PC-3 (cell line): Measurements from ENCODE around the gene NXPE4. TPM values are rescaled to one million over a fixed set of nuclear protein-coding genes. Genes with fewer than 3 reads are reported as not detected.

Experiments
- ATAC-seq: fragments of 200-7000 bp; cut with Tn5 transposase; 2 replicates; pipeline ENCODE4 v1.9.1; 2020; ENCODE audit warnings: mild to moderate bottlenecking, moderate library complexity
- BruUV-seq: library from RNA; stranded (reverse); fragments of 400-500 nt; replicated peaks from 2 replicates; lab custom pipeline; 2021; lab: Mats Ljungman, UMichigan
- CTCF ChIA-PET: fragments of 300-600 bp; sonication (Branson Sonifier 250); formaldehyde crosslinking; loops from one replicate; lab custom pipeline; 2022; ENCODE audit warnings: antibody characterized with exemption; lab: Charles Lee
- POLR2A ChIA-PET: fragments of 300-600 bp; sonication (Branson Sonifier 250); formaldehyde crosslinking; loops from one replicate; lab custom pipeline; 2022; ENCODE audit warnings: antibody characterized with exemption; ENCODE audit not compliant: unreplicated experiment; lab: Charles Lee
- DNase-seq: peaks from one replicate; pipeline ENCODE4 v3.0.0-alpha.2; 2015
- H2AFZ ChIP-seq: fragments of 300-600 bp; sonication (generic); 2 replicates; pipeline ENCODE4 v1.6.0; 2016; ENCODE audit warnings: antibody characterized with exemption, low read length
- H3F3A ChIP-seq: fragments of 300-600 bp; sonication (generic); one replicate; pipeline ENCODE4 v1.6.0; 2017; ENCODE audit warnings: antibody characterized with exemption, low read length, control low read depth, mild to moderate bottlenecking; ENCODE audit not compliant: unreplicated experiment
- H3K27ac ChIP-seq: fragments of 300-600 bp; sonication (generic); 2 replicates; pipeline ENCODE4 v1.5.1; 2016; ENCODE audit warnings: mild to moderate bottlenecking, low read length
- H3K27me3 ChIP-seq: fragments of 300-600 bp; sonication (generic); 2 replicates; pipeline ENCODE4 v1.6.1; 2016; ENCODE audit warnings: low read length, mixed read lengths
- H3K36me3 ChIP-seq: fragments of 300-600 bp; sonication (generic); 2 replicates; pipeline ENCODE4 v1.6.1; 2016; ENCODE audit warnings: low read depth, mixed run types, low read length, mixed read lengths
- H3K4me1 ChIP-seq: fragments of 300-600 bp; sonication (generic); 2 replicates; pipeline ENCODE4 v1.5.1; 2016; ENCODE audit warnings: low read length; ENCODE audit not compliant: insufficient read depth
- H3K4me2 ChIP-seq: fragments of 300-600 bp; sonication (generic); 2 replicates; pipeline ENCODE4 v1.6.0; 2016; ENCODE audit warnings: low read length
- H3K4me3 ChIP-seq: fragments of 300-600 bp; sonication (generic); 2 replicates; pipeline ENCODE4 v1.5.1; 2016; ENCODE audit warnings: mild to moderate bottlenecking, low read length, mixed read lengths
- H3K79me2 ChIP-seq: fragments of 300-600 bp; sonication (generic); 2 replicates; pipeline ENCODE4 v1.6.1; 2017; ENCODE audit warnings: low read length, mixed read lengths
- H3K9ac ChIP-seq: fragments of 300-600 bp; sonication (generic); 2 replicates; pipeline ENCODE4 v1.6.0; 2016; ENCODE audit warnings: mild to moderate bottlenecking, low read length
- H3K9me2 ChIP-seq: fragments of 300-600 bp; sonication (generic); replicated peaks from 2 replicates; pipeline ENCODE4 v1.6.1; 2016; ENCODE audit warnings: mixed run types, low read length, mixed read lengths
- H3K9me3 ChIP-seq: fragments of 300-600 bp; sonication (generic); 2 replicates; pipeline ENCODE4 v1.6.1; 2016; ENCODE audit warnings: low read length, mixed read lengths
- H4K20me1 ChIP-seq: fragments of 300-600 bp; sonication (generic); 2 replicates; pipeline ENCODE4 v1.6.1; 2016; ENCODE audit warnings: low read length, mixed read lengths
- EZH2 ChIP-seq: fragments of 300-600 bp; sonication (generic); IDR thresholded peaks from one replicate; pipeline ENCODE4 v1.6.1; 2017; ENCODE audit warnings: antibody characterized with exemption, mild to moderate bottlenecking, low read length; ENCODE audit not compliant: unreplicated experiment
- EZH2phosphoT487 ChIP-seq: fragments of 300-600 bp; sonication (generic); IDR thresholded peaks from 2 replicates; pipeline ENCODE4 v1.6.1; 2018; ENCODE audit warnings: mild to moderate bottlenecking, antibody characterized with exemption, low read length, borderline replicate concordance
- intact Hi-C: fragments of 100-400 bp; cut with micrococcal nuclease; formaldehyde crosslinking; loops from 2 replicates; pipeline ENCODE4 v1.9.0; 2023
- total RNA-seq: library from RNA; depleted of rRNA; stranded (reverse); fragments of >200 nt; gene quantifications from 2 replicates; pipeline ENCODE4 v1.2.3, GENCODE V29; 2014
- TF ChIP-seq, protein P1 (sequence below): fragments of 300-600 bp; sonication (generic); conservative IDR thresholded peaks from 2 replicates; pipeline ENCODE4 v1.5.1; 2017; ENCODE audit warnings: antibody characterized with exemption, low read depth, mild to moderate bottlenecking, low read length

Gene NXPE4
- total RNA-seq, 1 experiment from 2014 or later = not detected

DNA sequence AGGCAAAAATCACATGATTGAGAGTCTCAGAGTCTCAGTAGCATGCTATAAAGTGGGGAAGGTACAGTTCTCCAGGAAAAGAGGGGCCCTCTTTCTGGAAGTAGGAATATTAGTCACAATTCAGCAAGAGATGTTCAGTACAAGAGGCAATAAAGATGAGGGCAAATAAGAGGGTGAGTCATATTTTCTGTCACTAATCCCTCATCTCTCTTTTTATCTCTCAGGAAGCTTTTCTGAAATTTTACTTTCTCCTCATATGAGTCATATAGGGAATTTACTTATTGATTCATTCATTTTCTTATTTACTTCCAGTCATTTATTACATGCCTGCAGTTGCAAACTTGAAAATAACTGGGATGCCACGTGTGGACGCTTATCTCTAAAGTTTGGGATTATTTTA, 32.5 kb downstream of the NXPE4 start:
- no peak overlapping the region for H2AFZ ChIP-seq
- ChIA-PET POLR2A (no interaction called here), CTCF (no interaction called here)
- peaks cover 3% of the 10 kb centered on the region for H3F3A ChIP-seq
- H3K79me2 ChIP-seq = no peaks in the 10 kb centered on the region
- H3K9me2 ChIP-seq = no peaks in the 10 kb centered on the region
- DNase-seq (peak; percentile 88), ATAC-seq (peak; percentile 89)
- H3K27ac ChIP-seq = peak overlapping the region; percentile 95
- no peaks in the 10 kb centered on the region for H3K27me3 ChIP-seq
- peak overlapping the region; percentile 80 for H3K4me2 ChIP-seq
- peak overlapping the region; percentile 43 for H3K4me3 ChIP-seq
- peaks cover 18% of the 10 kb centered on the region for H3K4me1 ChIP-seq
- BruUV-seq = no TSS peak
- no peaks in the 10 kb centered on the region for H3K9me3 ChIP-seq
- no peaks in the 10 kb centered on the region for H3K36me3 ChIP-seq
- peak overlapping the region; percentile 67 for H3K9ac ChIP-seq
- TF ChIP-seq EZH2 (no peak), EZH2phosphoT487 (no peak)
- TF ChIP-seq, protein P1, sequence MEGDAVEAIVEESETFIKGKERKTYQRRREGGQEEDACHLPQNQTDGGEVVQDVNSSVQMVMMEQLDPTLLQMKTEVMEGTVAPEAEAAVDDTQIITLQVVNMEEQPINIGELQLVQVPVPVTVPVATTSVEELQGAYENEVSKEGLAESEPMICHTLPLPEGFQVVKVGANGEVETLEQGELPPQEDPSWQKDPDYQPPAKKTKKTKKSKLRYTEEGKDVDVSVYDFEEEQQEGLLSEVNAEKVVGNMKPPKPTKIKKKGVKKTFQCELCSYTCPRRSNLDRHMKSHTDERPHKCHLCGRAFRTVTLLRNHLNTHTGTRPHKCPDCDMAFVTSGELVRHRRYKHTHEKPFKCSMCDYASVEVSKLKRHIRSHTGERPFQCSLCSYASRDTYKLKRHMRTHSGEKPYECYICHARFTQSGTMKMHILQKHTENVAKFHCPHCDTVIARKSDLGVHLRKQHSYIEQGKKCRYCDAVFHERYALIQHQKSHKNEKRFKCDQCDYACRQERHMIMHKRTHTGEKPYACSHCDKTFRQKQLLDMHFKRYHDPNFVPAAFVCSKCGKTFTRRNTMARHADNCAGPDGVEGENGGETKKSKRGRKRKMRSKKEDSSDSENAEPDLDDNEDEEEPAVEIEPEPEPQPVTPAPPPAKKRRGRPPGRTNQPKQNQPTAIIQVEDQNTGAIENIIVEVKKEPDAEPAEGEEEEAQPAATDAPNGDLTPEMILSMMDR = no peak
- H4K20me1 ChIP-seq = no peaks in the 10 kb centered on the region
- intact Hi-C loops = loop anchor here (2.0 to 5.0 kb wide), 2 partner anchors 122 to 161 kb away; partner anchors contain the start of genes C11orf71 and RBM7

DNA sequence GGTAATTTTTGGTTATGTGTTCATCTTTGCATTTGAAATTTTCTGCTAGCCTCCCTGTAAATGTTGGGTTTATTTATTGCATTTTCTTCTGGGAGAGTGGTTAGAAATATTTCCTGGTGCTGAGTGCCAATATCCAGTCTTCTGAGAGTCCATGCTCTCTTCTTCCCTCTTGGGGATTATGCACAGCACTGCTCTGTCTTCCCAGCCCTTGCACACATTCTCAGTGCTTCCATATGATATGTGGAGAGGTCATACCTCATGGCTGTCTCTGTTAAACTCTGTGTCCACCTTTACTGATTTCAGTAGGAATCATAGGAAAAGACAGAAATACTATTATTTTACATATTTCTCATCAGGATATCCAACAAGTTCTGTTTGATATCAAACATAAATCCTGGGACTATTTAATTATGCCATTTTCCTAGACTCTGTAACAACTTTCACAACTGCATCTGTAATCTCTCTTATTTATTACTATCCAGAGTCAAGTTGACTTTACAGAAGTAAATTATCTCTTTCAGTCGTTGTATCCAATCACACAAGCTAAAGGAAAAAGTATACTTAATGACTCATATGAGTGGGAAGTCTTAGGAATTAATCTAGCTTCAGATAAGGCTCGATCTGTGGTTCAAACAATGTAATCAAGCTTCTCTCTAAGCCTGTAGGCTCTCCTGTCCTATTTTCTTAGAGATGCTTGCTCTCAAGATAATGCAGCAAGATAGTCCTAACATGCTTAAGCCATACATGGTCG, 33.2 kb downstream of the NXPE4 start:
- no peaks in the 10 kb centered on the region for H3K9me3 ChIP-seq
- ATAC-seq (peak; percentile 57), DNase-seq (peak; percentile 73)
- no peaks in the 10 kb centered on the region for H3K27me3 ChIP-seq
- no peaks in the 10 kb centered on the region for H3K36me3 ChIP-seq
- H3K4me1 ChIP-seq = peaks cover 18% of the 10 kb centered on the region
- H3F3A ChIP-seq = peaks cover 3% of the 10 kb centered on the region
- H3K4me3 ChIP-seq = peak overlapping the region; percentile 43
- no TSS peak for BruUV-seq
- POLR2A ChIA-PET = interaction anchor here (0.7 kb wide), 1 partner anchor 116 kb away, joined by 5 read pairs; the partner anchor contains the start of gene NXPE2
- CTCF ChIA-PET = interaction anchor here (0.6 kb wide), 1 partner anchor 547 kb away, joined by 3 read pairs; no protein-coding TSS in a partner anchor
- TF ChIP-seq EZH2 (no peak), EZH2phosphoT487 (no peak)
- TF ChIP-seq, protein P1 = no peak
- no peaks in the 10 kb centered on the region for H3K9me2 ChIP-seq
- intact Hi-C loops = loop anchor here (2.0 to 5.0 kb wide), 2 partner anchors 122 to 160 kb away; partner anchors contain the start of genes C11orf71 and RBM7
- H3K9ac ChIP-seq = peak overlapping the region; percentile 67
- H3K27ac ChIP-seq = peak overlapping the region; percentile 95
- no peak overlapping the region for H2AFZ ChIP-seq
- H3K79me2 ChIP-seq = no peaks in the 10 kb centered on the region
- H4K20me1 ChIP-seq = no peaks in the 10 kb centered on the region
- H3K4me2 ChIP-seq = peak overlapping the region; percentile 80
